HepG2 (cell line): ENCODE measurements around the gene TFCP2L1. TPM values are rescaled to one million over a fixed set of nuclear protein-coding genes. Genes with fewer than 3 reads are reported as not detected.

Experiments
- ATAC-seq: fragments of 200-7000 bp; cut with Tn5 transposase; 3 replicates; pipeline ENCODE4 v1.9.1; 2020; ENCODE audit warnings: mild to moderate bottlenecking, moderate library complexity
- BruUV-seq: library from RNA; stranded (reverse); fragments of 400-500 nt; replicated peaks from 2 replicates; lab custom pipeline; 2021; lab: Mats Ljungman, UMichigan
- CTCF ChIA-PET: fragments of 300-600 bp; formaldehyde crosslinking; extraction: SDS; loops from one replicate; lab custom pipeline; 2021; ENCODE audit warnings: low total read pairs, inconsistent platforms, low intra/inter-chr PET ratio; lab: Yijun Ruan, JAX
- POLR2A ChIA-PET: fragments of 350-600 bp; sonication (Branson Sonifier 250); formaldehyde crosslinking; loops from one replicate; lab custom pipeline; 2020; ENCODE audit warnings: antibody characterized with exemption, inconsistent platforms; lab: Yijun Ruan, JAX
- DNase-seq: peaks from one replicate; pipeline ENCODE4 v3.0.0-alpha.2; 2015; ENCODE audit warnings: low spot score
- FAIRE-seq: peaks from 3 replicates; lab custom pipeline; 2011; peaks lifted over from hg19 to GRCh38; lab: Jason Lieb, UNC
- H2AFZ ChIP-seq: one replicate; pipeline ENCODE4 v1.6.1; 2011; ENCODE audit warnings: low read length, inconsistent platforms
- H3K27ac ChIP-seq: fragments of 300-600 bp; 3 replicates; pipeline ENCODE4 v1.8.0; 2011; ENCODE audit warnings: mixed run types, mild to moderate bottlenecking, mixed read lengths, low read length, inconsistent platforms; ENCODE audit not compliant: insufficient read depth; ENCODE audit errors: extremely low read length
- H3K27me3 ChIP-seq, 2 experiments: fragments of 200-600 bp in 1 of 2; 2 replicates in 1 of 2; 3 replicates in 1 of 2; pipeline versions ENCODE4 v1.6.0 to v1.8.0; 2011; ENCODE audit warnings: low read length in 2 of 2, mild to moderate bottlenecking in 2 of 2, moderate library complexity in 2 of 2, inconsistent platforms in 1 of 2; ENCODE audit not compliant: insufficient read depth in 2 of 2, control insufficient read depth in 1 of 2
- H3K36me3 ChIP-seq, 2 experiments: fragments of 200-600 bp in 1 of 2; replicated peaks in 1 of 2; 2 replicates in 1 of 2; 3 replicates in 1 of 2; pipeline versions ENCODE4 v1.5.1 to v1.8.0; 2011; ENCODE audit warnings: low read length in 2 of 2, inconsistent platforms in 1 of 2; ENCODE audit not compliant: insufficient read depth in 2 of 2, control insufficient read depth in 1 of 2
- H3K4me1 ChIP-seq: 2 replicates; pipeline ENCODE4 v1.5.1; 2012; ENCODE audit warnings: low read length, inconsistent platforms; ENCODE audit not compliant: insufficient read depth
- H3K4me2 ChIP-seq: 2 replicates; pipeline ENCODE4 v1.6.0; 2011; ENCODE audit warnings: low read depth, low read length, inconsistent platforms
- H3K4me3 ChIP-seq, 3 experiments: fragments of 200-600 bp in 1 of 3; sonication (generic), shearing (Covaris generic) in 1 of 3; replicated peaks in 1 of 3; 2 replicates each; pipeline ENCODE4 v1.5.1; 2011 to 2016; ENCODE audit warnings: low read length in 3 of 3, inconsistent platforms in 2 of 3, low read depth in 2 of 3, mild to moderate bottlenecking in 2 of 3, control low read depth in 1 of 3, mixed read lengths in 1 of 3; ENCODE audit not compliant: insufficient read depth in 1 of 3
- H3K79me2 ChIP-seq: one replicate; pipeline ENCODE4 v1.6.1; 2011; ENCODE audit warnings: low read length, inconsistent platforms; ENCODE audit not compliant: insufficient read depth
- H3K9ac ChIP-seq: 2 replicates; pipeline ENCODE4 v1.6.0; 2011; ENCODE audit warnings: mild to moderate bottlenecking, low read depth, low read length, inconsistent platforms; ENCODE audit not compliant: insufficient read depth
- H3K9me3 ChIP-seq: 2 replicates; pipeline ENCODE4 v1.5.1; 2012; ENCODE audit warnings: mild to moderate bottlenecking, low read length
- H4K20me1 ChIP-seq: 2 replicates; pipeline ENCODE4 v1.6.0; 2011; ENCODE audit warnings: inconsistent platforms, mild to moderate bottlenecking, low read length, moderate library complexity; ENCODE audit not compliant: insufficient read depth
- FOXA1 ChIP-seq, 2 experiments: fragments of 450-650 bp in 1 of 2; sonication (generic) in 1 of 2; formaldehyde crosslinking in 1 of 2; IDR thresholded peaks; 2 replicates each; pipeline versions ENCODE4 v1.4.0 to v1.6.1; 2016 to 2020; ENCODE audit warnings: missing genetic modification reagents in 1 of 2
- GABPB1 ChIP-seq: IDR thresholded peaks from 2 replicates; pipeline ENCODE4 v1.6.1; 2016; ENCODE audit warnings: mild to moderate bottlenecking, missing genetic modification reagents, moderate library complexity, missing compliant biosample characterization
- GATAD2A ChIP-seq: IDR thresholded peaks from 2 replicates; pipeline ENCODE4 v1.6.1; 2016
- JUND ChIP-seq: sonication (generic); formaldehyde crosslinking; IDR thresholded peaks from 2 replicates; pipeline ENCODE4 v1.8.0; 2022; ENCODE audit warnings: mild to moderate bottlenecking, missing genetic modification reagents
- MIXL1 ChIP-seq: IDR thresholded peaks from 2 replicates; pipeline ENCODE4 v1.6.1; 2016
- ONECUT2 ChIP-seq: sonication (generic); formaldehyde crosslinking; IDR thresholded peaks from 2 replicates; pipeline ENCODE4 v1.4.0; 2020; ENCODE audit warnings: missing genetic modification reagents
- PRDM15 ChIP-seq: sonication (generic); formaldehyde crosslinking; IDR thresholded peaks from 2 replicates; pipeline ENCODE4 v1.4.0; 2020; ENCODE audit warnings: missing genetic modification reagents
- PRPF4 ChIP-seq: fragments of 200-400 bp; formaldehyde crosslinking; IDR thresholded peaks from 2 replicates; pipeline ENCODE4 v1.6.1; 2016; ENCODE audit warnings: low read length, low read depth; ENCODE audit not compliant: poor library complexity, severe bottlenecking
- TCF12 ChIP-seq, 2 experiments: fragments of 450-650 bp in 1 of 2; sonication (generic) in 1 of 2; formaldehyde crosslinking in 1 of 2; IDR thresholded peaks; 2 replicates each; pipeline versions ENCODE4 v1.6.1 to v1.8.0; 2017 to 2022; ENCODE audit warnings: antibody characterized with exemption in 1 of 2, mild to moderate bottlenecking in 1 of 2, missing genetic modification reagents in 1 of 2, moderate library complexity in 1 of 2
- ZNF33B ChIP-seq: sonication (generic); formaldehyde crosslinking; IDR thresholded peaks from 2 replicates; pipeline ENCODE4 v1.5.1; 2020; ENCODE audit warnings: mild to moderate bottlenecking, missing genetic modification reagents
- ZNF574 ChIP-seq: sonication (generic); formaldehyde crosslinking; IDR thresholded peaks from 2 replicates; pipeline ENCODE4 v1.4.0; 2020; ENCODE audit warnings: missing genetic modification reagents
- ZNF784 ChIP-seq: sonication (generic); formaldehyde crosslinking; IDR thresholded peaks from 2 replicates; pipeline ENCODE4 v1.5.1; 2020; ENCODE audit warnings: missing genetic modification reagents, mild to moderate bottlenecking, borderline replicate concordance
- ZSCAN25 ChIP-seq: sonication (generic); formaldehyde crosslinking; IDR thresholded peaks from 2 replicates; pipeline ENCODE4 v1.8.0; 2022; ENCODE audit warnings: mild to moderate bottlenecking, missing genetic modification reagents
- in situ Hi-C: cut with HindIII; loops from 2 replicates; pipeline ENCODE4 v1.10.0; 2017; ENCODE audit warnings: low pct_unique_long_range_greater_than_20kb; ENCODE audit not compliant: extremely low pct_ligation_motif_present
- intact Hi-C: fragments of 100-400 bp; cut with micrococcal nuclease; formaldehyde crosslinking; loops from one replicate; pipeline ENCODE4 v1.10.0; 2022; ENCODE audit not compliant: unreplicated experiment
- polyA plus RNA-seq, 8 experiments: library from polyadenylated mRNA; depleted of rRNA in 3 of 8; stranded (reverse) in 7 of 8; unstranded in 1 of 8; fragments of >200 nt; fragmentation: Illumina TruSeq in 4 of 8; extraction: Trizol in 4 of 8; gene quantifications; 2 replicates each; pipeline versions ENCODE4 v1.2.1 to v1.2.3, GENCODE V29; 2011 to 2016; ENCODE audit warnings: low read depth in 4 of 8, missing spikeins in 1 of 8, mixed read lengths in 1 of 8; ENCODE audit not compliant: insufficient read depth in 1 of 8
- total RNA-seq, 5 experiments: library from RNA; depleted of rRNA; stranded (reverse); fragments of >200 nt; fragmentation: Illumina TruSeq; extraction: Trizol; gene quantifications; 2 replicates each; pipeline ENCODE4 v1.2.3, GENCODE V29; 2016; ENCODE audit warnings: low read depth in 1 of 5
- TF ChIP-seq, protein P1 (sequence below): conservative IDR thresholded peaks from 2 replicates; pipeline ENCODE4 v1.6.1; 2018; ENCODE audit warnings: missing genetic modification reagents
- TF ChIP-seq, protein P2 (sequence below): sonication (generic); formaldehyde crosslinking; IDR thresholded peaks from 2 replicates; pipeline ENCODE4 v1.4.0; 2020; ENCODE audit warnings: missing genetic modification reagents

TFCP2L1 gene
- total and polyA plus RNA-seq, 2 of the 13 experiments (the other 11 are each of a cell fraction or from before 2014, with no cell fraction given), result under 0.01 TPM; not detected in 1

- H3K9me3 ChIP-seq, result no peaks in the 10 kb centered on the region
- intact Hi-C loops (no loop called here), in situ Hi-C loops (no loop called here)
- no peaks in the 10 kb centered on the region for H3K4me1 ChIP-seq
- no TSS peak for BruUV-seq
- H4K20me1 ChIP-seq, result no peaks in the 10 kb centered on the region
- POLR2A ChIA-PET, result no interaction called here
- ATAC-seq, result no peak
- no peak for DNase-seq
- no peaks in the 10 kb centered on the region for H3K79me2 ChIP-seq
- no peak overlapping the region for H2AFZ ChIP-seq
- H3K36me3 ChIP-seq, result no peaks in the 10 kb centered on the region
- H3K9ac ChIP-seq, result no peak overlapping the region
- no peaks in the 10 kb centered on the region for H3K27me3 ChIP-seq
- no peak overlapping the region for H3K4me3 ChIP-seq
- no peak overlapping the region for H3K4me2 ChIP-seq
- no peak overlapping the region for H3K27ac ChIP-seq
- no peak for FAIRE-seq
- CTCF ChIA-PET, result no interaction called here
- TF ChIP-seq PRPF4, result no peak
- TF ChIP-seq, protein P1, sequence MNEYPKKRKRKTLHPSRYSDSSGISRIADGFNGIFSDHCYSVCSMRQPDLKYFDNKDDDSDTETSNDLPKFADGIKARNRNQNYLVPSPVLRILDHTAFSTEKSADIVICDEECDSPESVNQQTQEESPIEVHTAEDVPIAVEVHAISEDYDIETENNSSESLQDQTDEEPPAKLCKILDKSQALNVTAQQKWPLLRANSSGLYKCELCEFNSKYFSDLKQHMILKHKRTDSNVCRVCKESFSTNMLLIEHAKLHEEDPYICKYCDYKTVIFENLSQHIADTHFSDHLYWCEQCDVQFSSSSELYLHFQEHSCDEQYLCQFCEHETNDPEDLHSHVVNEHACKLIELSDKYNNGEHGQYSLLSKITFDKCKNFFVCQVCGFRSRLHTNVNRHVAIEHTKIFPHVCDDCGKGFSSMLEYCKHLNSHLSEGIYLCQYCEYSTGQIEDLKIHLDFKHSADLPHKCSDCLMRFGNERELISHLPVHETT (CRISPR knock-in tag), result no peak
- no peak for TF ChIP-seq ZNF574 (CRISPR knock-in tag)
- TF ChIP-seq FOXA1 (IDR thresholded peaks at IDR 0.05), result no peak
- no peak for TF ChIP-seq FOXA1 (CRISPR knock-in tag; IDR thresholded peaks at IDR 0.05)
- TF ChIP-seq GATAD2A (CRISPR knock-in tag), result no peak
- TF ChIP-seq ZNF784, result no peak
- no peak for TF ChIP-seq PRDM15 (CRISPR knock-in tag)
- TF ChIP-seq ZSCAN25 (CRISPR knock-in tag), result no peak
- no peak for TF ChIP-seq TCF12 (IDR thresholded peaks at IDR 0.05)
- no peak for TF ChIP-seq TCF12 (CRISPR knock-in tag; IDR thresholded peaks at IDR 0.05)
- TF ChIP-seq, protein P2, sequence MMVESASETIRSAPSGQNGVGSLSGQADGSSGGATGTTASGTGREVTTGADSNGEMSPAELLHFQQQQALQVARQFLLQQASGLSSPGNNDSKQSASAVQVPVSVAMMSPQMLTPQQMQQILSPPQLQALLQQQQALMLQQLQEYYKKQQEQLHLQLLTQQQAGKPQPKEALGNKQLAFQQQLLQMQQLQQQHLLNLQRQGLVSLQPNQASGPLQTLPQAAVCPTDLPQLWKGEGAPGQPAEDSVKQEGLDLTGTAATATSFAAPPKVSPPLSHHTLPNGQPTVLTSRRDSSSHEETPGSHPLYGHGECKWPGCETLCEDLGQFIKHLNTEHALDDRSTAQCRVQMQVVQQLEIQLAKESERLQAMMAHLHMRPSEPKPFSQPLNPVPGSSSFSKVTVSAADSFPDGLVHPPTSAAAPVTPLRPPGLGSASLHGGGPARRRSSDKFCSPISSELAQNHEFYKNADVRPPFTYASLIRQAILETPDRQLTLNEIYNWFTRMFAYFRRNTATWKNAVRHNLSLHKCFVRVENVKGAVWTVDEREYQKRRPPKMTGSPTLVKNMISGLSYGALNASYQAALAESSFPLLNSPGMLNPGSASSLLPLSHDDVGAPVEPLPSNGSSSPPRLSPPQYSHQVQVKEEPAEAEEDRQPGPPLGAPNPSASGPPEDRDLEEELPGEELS, result no peak
- TF ChIP-seq MIXL1 (CRISPR knock-in tag), result no peak
- no peak for TF ChIP-seq ZNF33B (CRISPR knock-in tag)
- TF ChIP-seq JUND (CRISPR knock-in tag), result no peak
- TF ChIP-seq ONECUT2, result no peak
- TF ChIP-seq GABPB1, result no peak
These were observed 24.3 kb upstream of the TFCP2L1 start for GRCh38 chr2:121309323-121309722.
